MM.1S (cell line): Measurements from ENCODE around the gene GRAMD1B.

Experiments
- DNase-seq: peaks from one replicate; pipeline ENCODE4 v3.0.0-alpha.2; 2015
- H2AFZ ChIP-seq: fragments of 300-600 bp; sonication (generic); 2 replicates; pipeline ENCODE4 v1.6.0; 2016; ENCODE audit warnings: antibody characterized with exemption, low read length
- H3F3A ChIP-seq: fragments of 300-600 bp; sonication (generic); 2 replicates; pipeline ENCODE4 v1.6.1; 2016; ENCODE audit warnings: mild to moderate bottlenecking, antibody characterized with exemption, low read length, moderate library complexity, mixed read lengths; ENCODE audit not compliant: insufficient read depth
- H3K27ac ChIP-seq: fragments of 300-600 bp; sonication (generic); 2 replicates; pipeline ENCODE4 v1.5.1; 2016; ENCODE audit warnings: mild to moderate bottlenecking, low read length
- H3K27me3 ChIP-seq: fragments of 300-600 bp; sonication (generic); replicated peaks from 2 replicates; pipeline ENCODE4 v1.6.0; 2016; ENCODE audit warnings: low read length; ENCODE audit not compliant: insufficient read depth
- H3K36me3 ChIP-seq: fragments of 300-600 bp; sonication (generic); replicated peaks from 2 replicates; pipeline ENCODE4 v1.6.1; 2016; ENCODE audit warnings: mild to moderate bottlenecking, low read length, mixed read lengths; ENCODE audit not compliant: insufficient read depth
- H3K4me1 ChIP-seq: fragments of 300-600 bp; sonication (generic); 2 replicates; pipeline ENCODE4 v1.6.1; 2016; ENCODE audit warnings: low read length, mixed read lengths
- H3K4me2 ChIP-seq: fragments of 300-600 bp; sonication (generic); 2 replicates; pipeline ENCODE4 v1.6.0; 2016; ENCODE audit warnings: low read depth, low read length
- H3K4me3 ChIP-seq: fragments of 300-600 bp; sonication (generic); 2 replicates; pipeline ENCODE4 v1.5.1; 2016; ENCODE audit warnings: low read length, mixed read lengths
- H3K79me2 ChIP-seq: fragments of 300-600 bp; sonication (generic); 2 replicates; pipeline ENCODE4 v1.6.1; 2016; ENCODE audit warnings: mixed run types, low read length, mixed read lengths
- H3K9ac ChIP-seq: fragments of 300-600 bp; sonication (generic); 2 replicates; pipeline ENCODE4 v1.6.1; 2016; ENCODE audit warnings: low read length, mixed read lengths
- H3K9me2 ChIP-seq: fragments of 300-600 bp; sonication (generic); replicated peaks from 2 replicates; pipeline ENCODE4 v1.6.1; 2016; ENCODE audit warnings: mild to moderate bottlenecking, low read length, mixed read lengths; ENCODE audit not compliant: insufficient read depth
- H3K9me3 ChIP-seq: fragments of 300-600 bp; sonication (generic); replicated peaks from 2 replicates; pipeline ENCODE4 v1.6.1; 2016; ENCODE audit warnings: mild to moderate bottlenecking, low read length, mixed read lengths; ENCODE audit not compliant: insufficient read depth
- H4K20me1 ChIP-seq: fragments of 300-600 bp; sonication (generic); 2 replicates; pipeline ENCODE4 v1.6.1; 2016; ENCODE audit warnings: mild to moderate bottlenecking, low read length, moderate library complexity, mixed read lengths; ENCODE audit not compliant: insufficient read depth
- EZH2 ChIP-seq: fragments of 300-600 bp; sonication (generic); optimal IDR thresholded peaks from 2 replicates; pipeline ENCODE3; 2017; ENCODE audit warnings: low read depth, mild to moderate bottlenecking, antibody characterized with exemption, low read length, mixed read lengths
- EZH2phosphoT487 ChIP-seq: fragments of 300-600 bp; sonication (generic); IDR thresholded peaks from 2 replicates; pipeline ENCODE4 v1.6.1; 2018; ENCODE audit warnings: antibody characterized with exemption, low read length
- TF ChIP-seq, protein P1 (sequence below): fragments of 300-600 bp; sonication (generic); IDR thresholded peaks from 2 replicates; pipeline ENCODE4 v1.5.1; 2016; ENCODE audit warnings: antibody characterized with exemption, low read length, mixed read lengths

The GRAMD1B gene

DNA sequence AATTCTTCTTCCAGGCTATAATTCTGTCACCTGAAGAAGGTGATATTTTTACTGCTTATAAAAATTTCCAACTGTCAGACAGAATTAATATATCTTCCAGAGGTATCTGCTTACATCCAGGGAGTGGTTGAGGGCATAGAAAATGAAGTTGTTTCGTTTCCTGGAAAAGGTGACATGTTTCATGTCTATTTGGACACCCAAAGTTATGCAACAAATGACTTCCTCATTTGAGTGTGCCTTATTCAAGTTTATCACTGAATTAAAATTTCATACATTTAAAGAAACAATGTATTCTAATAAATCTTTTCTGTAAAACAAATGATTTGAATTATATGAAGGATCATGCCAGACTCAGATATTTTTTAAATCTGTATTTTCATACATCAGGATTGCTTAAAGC is 8.5 kb upstream of the GRAMD1B start:
- no peaks in the 10 kb centered on the region for H3K27me3 ChIP-seq
- no peak overlapping the region for H3K27ac ChIP-seq
- TF ChIP-seq EZH2phosphoT487 (no peak), EZH2 (no peak)
- TF ChIP-seq, protein P1, sequence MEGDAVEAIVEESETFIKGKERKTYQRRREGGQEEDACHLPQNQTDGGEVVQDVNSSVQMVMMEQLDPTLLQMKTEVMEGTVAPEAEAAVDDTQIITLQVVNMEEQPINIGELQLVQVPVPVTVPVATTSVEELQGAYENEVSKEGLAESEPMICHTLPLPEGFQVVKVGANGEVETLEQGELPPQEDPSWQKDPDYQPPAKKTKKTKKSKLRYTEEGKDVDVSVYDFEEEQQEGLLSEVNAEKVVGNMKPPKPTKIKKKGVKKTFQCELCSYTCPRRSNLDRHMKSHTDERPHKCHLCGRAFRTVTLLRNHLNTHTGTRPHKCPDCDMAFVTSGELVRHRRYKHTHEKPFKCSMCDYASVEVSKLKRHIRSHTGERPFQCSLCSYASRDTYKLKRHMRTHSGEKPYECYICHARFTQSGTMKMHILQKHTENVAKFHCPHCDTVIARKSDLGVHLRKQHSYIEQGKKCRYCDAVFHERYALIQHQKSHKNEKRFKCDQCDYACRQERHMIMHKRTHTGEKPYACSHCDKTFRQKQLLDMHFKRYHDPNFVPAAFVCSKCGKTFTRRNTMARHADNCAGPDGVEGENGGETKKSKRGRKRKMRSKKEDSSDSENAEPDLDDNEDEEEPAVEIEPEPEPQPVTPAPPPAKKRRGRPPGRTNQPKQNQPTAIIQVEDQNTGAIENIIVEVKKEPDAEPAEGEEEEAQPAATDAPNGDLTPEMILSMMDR, result no peak
- no peaks in the 10 kb centered on the region for H3K9me3 ChIP-seq
- H3F3A ChIP-seq, result no peaks in the 10 kb centered on the region
- no peaks in the 10 kb centered on the region for H3K4me1 ChIP-seq
- no peak overlapping the region for H3K9ac ChIP-seq
- no peak overlapping the region for H2AFZ ChIP-seq
- no peaks in the 10 kb centered on the region for H3K79me2 ChIP-seq
- no peaks in the 10 kb centered on the region for H3K36me3 ChIP-seq
- DNase-seq, result no peak
- no peaks in the 10 kb centered on the region for H4K20me1 ChIP-seq
- no peak overlapping the region for H3K4me3 ChIP-seq
- no peaks in the 10 kb centered on the region for H3K9me2 ChIP-seq
- H3K4me2 ChIP-seq, result no peak overlapping the region

GRCh38 chr11:123425367-123425766 is 4.7 kb upstream of the GRAMD1B start:
- H2AFZ ChIP-seq, result no peak overlapping the region
- no peak overlapping the region for H3K27ac ChIP-seq
- no peaks in the 10 kb centered on the region for H3K79me2 ChIP-seq
- H3K36me3 ChIP-seq, result no peaks in the 10 kb centered on the region
- no peak for DNase-seq
- no peaks in the 10 kb centered on the region for H3K4me1 ChIP-seq
- no peaks in the 10 kb centered on the region for H3F3A ChIP-seq
- H3K9me3 ChIP-seq, result no peaks in the 10 kb centered on the region
- H3K9me2 ChIP-seq, result no peaks in the 10 kb centered on the region
- H3K4me2 ChIP-seq, result no peak overlapping the region
- 0 out of 2 replicates have a peak, but pooled peaks cover 5% of the 10 kb centered on the region for H3K27me3 ChIP-seq
- no peak overlapping the region for H3K9ac ChIP-seq
- no peak overlapping the region for H3K4me3 ChIP-seq
- no peaks in the 10 kb centered on the region for H4K20me1 ChIP-seq
- no peak for TF ChIP-seq EZH2phosphoT487
- TF ChIP-seq, protein P1, result no peak
- no peak for TF ChIP-seq EZH2

- H3F3A ChIP-seq, result no peaks in the 10 kb centered on the region
- no peak overlapping the region for H3K4me3 ChIP-seq
- H3K79me2 ChIP-seq, result no peaks in the 10 kb centered on the region
- no peak overlapping the region for H3K4me2 ChIP-seq
- no peaks in the 10 kb centered on the region for H3K4me1 ChIP-seq
- H3K9ac ChIP-seq, result no peak overlapping the region
- TF ChIP-seq EZH2phosphoT487, result no peak
- TF ChIP-seq, protein P1, result no peak
- no peak for TF ChIP-seq EZH2
- H4K20me1 ChIP-seq, result no peaks in the 10 kb centered on the region
- no peak overlapping the region for H3K27ac ChIP-seq
- H3K9me3 ChIP-seq, result no peaks in the 10 kb centered on the region
- no peaks in the 10 kb centered on the region for H3K9me2 ChIP-seq
- DNase-seq, result no peak
- no peaks in the 10 kb centered on the region for H3K36me3 ChIP-seq
- no peak overlapping the region for H2AFZ ChIP-seq
- H3K27me3 ChIP-seq, result peaks cover 17% of the 10 kb centered on the region
Measured at GRCh38 chr11:123426789-123427188, 3.3 kb upstream of the GRAMD1B start.
